ENCODE data around the gene CD164L2.

CD164L2 gene

DNA sequence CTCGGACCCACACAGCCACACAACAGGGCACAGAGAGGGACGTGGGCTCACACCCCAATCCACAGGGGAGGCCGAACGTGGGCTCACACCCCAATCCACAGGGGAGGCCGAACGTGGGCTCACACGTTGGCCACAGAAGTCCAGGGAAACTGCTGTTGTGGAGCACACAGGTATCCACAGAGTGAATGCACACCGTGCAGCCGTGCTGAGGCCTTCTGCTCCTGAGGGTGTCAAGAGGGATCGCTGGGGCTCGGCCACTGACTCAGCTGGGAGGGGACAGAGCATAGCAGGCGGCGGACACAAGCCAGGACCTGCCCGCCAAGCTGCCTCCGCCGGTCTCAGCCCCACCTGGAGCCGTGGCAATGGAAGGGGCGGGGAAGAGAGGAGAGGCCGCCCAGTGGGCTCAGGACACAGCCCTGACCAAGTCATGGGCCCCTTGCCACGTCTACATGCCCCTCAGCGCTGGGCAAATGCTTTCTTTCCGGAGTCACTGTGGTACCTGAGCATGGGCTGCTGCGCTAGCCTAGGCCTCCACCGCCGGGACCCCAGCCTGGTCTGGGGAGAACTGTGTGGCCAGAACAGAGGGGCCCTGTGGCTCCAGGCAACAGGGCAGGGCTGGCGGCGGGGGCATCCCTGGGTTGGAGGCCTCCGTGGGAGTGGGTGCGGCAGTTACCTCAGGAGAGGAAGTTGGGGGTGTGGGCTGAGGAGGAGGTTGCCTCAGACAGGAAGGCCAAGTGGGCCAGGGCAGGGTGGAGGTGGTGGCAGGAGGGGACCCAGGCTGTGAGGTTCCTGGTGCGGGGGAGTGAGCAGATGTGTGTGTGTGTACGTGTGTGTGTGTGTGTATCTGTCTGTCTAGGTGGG lies 40.1 kb downstream of the CD164L2 start:
- DNase-seq = no peak

DNA sequence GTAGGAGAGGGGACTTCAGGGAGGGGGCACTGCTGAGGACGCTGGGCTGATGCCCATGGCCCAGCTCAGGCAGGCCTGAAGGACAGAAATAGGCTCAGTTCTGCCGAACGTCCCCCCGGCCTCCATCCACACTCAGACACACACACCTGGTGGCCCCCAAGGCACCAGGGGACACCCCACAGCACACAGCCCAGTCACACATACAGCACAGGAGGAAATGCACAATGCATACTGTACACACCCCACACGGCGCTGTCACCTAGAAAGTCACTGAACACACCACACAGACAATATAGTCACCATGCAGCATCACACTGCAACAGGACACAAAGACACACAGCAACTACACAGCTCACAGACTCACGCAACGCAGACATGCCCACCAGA lies 40.7 kb downstream of the CD164L2 start:
- DNase-seq = no peak

DNA sequence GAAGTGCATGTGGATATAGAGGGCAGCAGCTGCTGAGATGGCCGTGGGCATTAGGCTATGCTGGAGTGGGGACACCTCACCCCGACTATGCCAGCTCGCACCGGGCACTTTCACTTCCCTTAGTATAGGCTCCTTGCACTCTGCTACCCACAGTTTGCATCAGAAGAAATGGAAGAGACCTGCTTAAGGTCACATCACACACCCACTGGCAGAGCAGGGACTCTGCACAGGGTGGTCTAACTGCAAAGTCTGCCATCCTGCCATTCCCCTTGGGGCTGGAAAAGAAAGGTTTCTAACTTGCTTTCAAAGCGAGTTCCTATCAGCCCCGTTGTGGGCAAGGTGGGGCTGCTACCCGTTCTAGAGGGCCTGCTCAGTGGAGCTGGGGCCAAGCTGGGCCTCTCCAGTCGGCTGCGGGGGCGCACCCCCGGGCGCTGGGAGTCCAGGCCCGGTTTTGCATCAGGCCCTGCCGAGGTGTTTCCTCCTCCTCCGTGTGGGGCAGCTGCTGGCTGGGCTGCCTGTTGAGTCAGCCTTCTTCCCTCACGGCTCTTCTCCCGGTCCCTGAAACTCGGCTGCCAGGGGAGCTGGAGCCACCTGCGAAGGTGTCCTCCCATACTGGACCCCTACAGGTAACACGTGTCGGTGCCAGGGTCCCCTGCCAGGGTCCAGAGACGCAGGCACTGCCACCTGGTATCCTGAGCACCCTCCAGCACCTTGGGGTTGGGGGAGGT lies 41.4 kb downstream of the CD164L2 start, which contains the start of gene SYTL1:
TSS of gene SYTL1 (plus strand) at position 498 of the 728 bp plus-strand sequence. CDS start 3,313 bp downstream, outside the sequence.
- no peak for DNase-seq

DNA sequence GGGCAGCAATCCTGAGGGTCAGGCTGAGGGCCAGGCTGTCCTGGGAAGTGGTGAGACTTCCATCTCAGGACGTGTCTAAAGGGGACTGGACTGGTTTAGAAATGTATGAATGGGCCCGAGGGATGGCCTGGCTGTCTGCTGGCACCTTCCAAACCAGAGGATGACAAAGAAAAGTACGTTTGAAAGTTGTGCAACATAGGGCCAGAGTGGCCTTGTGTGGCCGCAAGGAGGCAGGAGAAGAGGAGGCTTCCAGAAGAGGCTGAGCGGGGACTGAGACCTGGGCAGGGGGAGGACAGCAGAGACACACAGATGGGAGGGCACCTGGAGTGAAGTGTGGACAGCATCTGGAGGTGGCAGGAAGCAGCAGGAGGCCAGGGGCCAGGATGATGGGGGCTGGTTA lies 43.9 kb downstream of the CD164L2 start:
- no peak for DNase-seq

DNA sequence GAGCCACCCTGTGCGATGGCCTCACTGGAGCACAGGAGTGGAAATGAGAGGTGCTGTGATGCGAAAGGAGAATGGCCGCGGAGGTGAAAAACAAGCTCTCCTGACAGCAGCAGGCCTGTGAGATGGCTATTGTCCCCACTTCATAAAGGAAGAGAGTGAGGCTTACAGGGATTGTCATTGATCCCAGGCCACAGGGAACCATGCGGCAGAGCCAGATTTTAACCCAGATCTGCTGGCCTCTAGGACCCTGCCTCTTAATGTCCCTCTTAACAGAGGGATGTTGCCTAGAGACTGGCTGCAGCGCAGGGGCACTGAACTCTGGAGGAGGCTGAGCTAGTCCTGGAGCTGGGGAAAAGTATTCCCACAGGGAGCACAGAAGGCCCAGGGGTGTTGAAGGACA lies 44.4 kb downstream of the CD164L2 start:
- no peak for DNase-seq

DNA sequence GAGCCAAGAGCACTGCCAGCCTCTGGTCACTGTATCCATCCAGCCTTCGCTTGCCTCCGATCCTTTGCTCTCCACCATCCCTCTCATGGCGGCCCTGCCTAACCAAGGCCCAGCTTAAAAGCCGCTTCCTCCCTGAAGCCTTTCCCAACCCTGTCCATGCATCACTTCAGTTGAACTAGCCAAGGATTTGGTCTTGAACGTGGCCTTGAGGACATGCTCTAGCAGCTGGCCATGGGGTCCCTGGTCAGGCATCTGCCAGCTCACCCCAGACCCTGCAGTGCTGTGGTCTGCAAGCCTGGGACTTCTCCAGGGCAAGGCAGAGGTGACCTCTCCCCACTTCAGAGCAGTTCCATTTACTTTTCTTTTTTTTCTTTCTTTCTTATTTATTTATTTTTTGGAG lies 46.4 kb downstream of the CD164L2 start:
- DNase-seq = no peak

DNA sequence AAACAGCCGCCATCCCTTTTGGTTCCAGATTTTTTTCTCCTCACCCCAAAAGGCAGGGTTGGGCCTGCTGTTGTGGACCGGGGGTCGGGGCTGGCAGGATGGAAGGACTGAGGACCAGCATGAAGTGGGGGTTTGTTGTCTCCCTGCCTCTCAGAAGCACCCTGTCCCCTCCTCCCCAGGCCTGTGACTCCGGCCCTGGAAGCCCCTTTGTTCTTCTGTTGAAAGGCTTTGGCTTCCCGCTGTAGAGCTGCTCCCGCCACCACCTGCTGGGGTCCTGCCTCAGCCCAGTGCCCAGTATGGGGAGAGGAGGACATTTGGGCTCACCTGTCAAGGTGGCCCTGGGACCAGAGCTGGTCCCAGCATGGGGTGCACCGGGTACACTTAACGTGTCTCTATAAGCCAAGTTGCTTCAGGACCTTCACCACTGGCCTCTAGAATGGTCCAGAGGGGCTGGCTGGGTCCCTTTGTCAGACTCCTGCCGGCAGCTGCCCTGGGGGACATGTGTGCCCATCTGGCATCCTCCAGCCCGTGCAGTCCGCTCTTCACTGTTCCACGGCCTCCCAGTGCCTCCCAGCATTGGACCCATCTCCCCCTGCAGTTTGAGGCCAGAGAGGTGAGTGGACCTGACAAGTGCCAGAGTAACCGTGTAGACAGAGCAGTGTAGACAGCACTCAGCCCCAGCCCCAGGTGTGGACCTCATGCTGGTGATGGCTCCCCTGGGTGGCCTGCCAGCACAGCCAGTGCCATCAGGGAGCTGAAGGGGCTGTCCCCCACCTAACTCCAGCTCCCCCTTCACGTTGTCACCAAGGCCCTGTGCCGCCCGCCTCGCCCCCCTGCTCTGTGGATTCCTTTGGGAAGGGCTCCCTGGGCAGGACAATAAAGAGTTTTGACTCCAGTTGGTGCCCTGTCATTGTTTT lies 47.4 kb downstream of the CD164L2 start:
- DNase-seq = no peak

DNA sequence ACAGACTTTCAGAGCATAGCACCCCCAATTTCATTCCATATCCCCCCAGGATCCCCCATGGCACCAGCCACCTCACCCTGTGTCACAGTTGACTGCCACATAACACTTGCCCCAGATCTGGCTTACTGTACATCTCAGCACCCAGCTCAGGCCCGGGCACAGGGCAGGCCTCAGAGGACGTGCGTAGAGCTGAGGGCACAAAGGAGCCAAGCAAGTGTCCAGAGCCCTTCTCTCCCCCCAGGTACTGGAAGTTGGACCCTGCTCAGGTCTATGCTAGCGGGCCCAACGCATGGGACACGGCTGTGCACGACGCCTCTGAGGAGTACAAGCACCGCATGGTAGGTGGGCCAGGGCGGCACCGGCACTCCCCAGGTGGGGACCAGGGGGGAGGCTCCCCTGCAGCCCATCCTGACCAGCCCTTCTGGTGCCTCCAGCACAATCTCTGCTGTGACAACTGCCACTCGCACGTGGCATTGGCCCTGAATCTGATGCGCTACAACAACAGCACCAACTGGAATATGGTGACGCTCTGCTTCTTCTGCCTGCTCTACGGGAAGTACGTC lies 49.3 kb downstream of the CD164L2 start:
- no peak for DNase-seq

DNA sequence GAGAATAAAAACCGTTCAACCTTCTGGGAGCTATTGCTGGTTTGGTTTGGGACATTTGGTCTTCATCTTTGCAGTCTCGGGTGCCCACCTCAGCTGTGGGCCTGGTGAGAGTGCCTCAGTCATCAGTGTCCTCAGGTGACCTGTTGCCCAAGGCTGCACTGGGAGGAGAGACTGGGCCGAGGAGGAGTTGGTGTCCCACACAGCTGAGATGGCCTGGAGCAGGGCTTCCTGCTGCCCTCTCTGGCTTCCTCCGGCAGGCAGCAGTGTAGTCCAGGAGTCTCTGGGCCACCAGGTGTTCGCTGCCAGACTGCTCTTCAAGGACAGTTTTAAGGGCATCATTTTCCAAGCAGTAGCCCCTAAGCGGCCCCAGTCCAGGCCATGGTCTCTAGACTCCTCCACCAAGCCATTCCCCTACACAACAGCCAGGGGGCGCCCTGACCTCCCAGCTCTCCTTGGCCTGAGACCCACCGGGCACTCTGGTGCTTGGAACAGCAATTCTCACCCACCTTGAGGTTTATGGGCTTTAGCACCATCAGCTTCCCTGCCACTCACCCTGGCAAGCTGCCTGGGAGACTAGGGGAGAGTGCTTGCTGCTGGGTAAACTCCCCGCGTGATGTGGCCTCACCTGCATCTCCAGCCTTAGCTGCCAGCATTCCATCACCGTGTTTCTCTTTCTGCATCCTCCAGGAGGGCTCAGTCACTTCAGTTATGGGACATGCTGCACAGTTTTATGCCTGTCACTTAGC lies 50.4 kb downstream of the CD164L2 start:
- DNase-seq = no peak

DNA sequence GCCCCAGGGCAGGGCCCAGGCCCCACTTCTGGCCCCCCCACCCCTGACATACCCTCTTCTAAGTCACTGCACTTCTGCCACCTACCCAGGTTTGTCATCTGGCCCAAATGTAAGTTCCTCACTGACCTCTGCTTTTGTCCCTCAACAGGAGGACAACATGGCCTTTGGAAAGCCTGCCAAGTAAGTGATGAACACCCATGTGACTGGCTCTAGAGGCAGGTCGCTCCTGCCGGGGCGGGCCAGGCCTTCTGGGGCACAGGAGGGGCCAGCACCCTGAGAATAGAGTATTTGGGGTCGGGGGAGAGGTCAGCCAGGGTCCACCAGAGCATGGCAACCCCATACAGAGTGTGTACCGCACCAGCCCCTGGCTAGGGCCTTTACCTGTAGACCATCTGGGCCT lies 51.2 kb downstream of the CD164L2 start:
- DNase-seq = no peak

DNA sequence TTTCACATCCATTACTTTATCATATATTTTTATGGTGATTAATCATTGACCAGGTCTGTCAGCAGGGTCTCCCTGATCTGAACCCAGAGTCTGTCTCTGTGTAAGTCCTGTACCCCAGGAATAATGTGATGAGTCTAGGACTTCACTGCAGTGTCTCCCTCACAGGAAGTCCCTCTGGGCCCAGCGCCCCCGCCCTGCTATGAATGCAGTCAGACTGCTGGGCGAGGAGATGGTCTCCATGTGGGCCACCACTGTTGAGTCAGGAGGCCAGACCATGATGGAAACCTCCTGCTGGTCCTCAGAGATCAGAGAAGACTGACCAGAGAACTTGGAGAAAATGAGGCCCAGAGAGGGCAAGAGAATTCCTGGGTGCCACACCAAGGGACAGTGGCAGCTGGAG lies 51.7 kb downstream of the CD164L2 start:
- no peak for DNase-seq

DNA sequence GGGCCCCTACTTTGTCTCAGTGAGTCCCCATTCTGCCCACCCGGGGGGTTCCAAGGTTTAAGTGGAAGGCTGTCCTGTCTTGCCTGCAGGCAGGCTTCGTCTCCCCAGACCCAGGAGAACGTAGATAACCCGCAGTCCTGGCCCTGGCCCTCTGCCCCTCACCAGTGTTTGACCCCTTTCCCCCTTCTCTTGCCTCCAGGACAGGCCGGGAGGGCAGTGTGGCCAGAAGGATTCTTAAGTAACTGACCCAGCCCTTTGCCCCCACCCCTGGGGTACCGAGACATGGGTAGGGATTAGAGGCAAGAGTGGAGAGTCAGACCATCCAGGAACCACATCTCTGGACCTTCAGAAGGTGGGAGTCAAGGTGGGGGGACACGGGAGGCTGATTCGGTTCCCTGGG lies 52.3 kb downstream of the CD164L2 start:
- DNase-seq = no peak
